Esophagus squamous epithelium (tissue), 4 donors: ENCODE data around the gene ABT1.

ENCODE experiments used
- POLR2A ChIP-seq, 4 donors: fragments of 450-650 bp; IDR thresholded peaks; one replicate each; pipeline ENCODE4 v1.6.1; 2017; ENCODE audit warnings: antibody characterized with exemption in 4 of 4, mild to moderate bottlenecking in 4 of 4, moderate library complexity in 3 of 4
- TF ChIP-seq, protein P1 (sequence below), 6 experiments: fragments of 450-650 bp in 4 of 6; fragments of 200-600 bp in 2 of 6; sonication (generic) in 2 of 6; IDR thresholded peaks; one replicate each; pipeline ENCODE4 v1.5.1; 2016 to 2019; ENCODE audit warnings: antibody characterized with exemption in 6 of 6, mild to moderate bottlenecking in 4 of 6, moderate library complexity in 4 of 6

GRCh38 chr6:26600759-26601158, 4.0 kb downstream of the ABT1 start:
- no peak for TF ChIP-seq POLR2A (IDR thresholded peaks at IDR 0.05)
- TF ChIP-seq, protein P1, sequence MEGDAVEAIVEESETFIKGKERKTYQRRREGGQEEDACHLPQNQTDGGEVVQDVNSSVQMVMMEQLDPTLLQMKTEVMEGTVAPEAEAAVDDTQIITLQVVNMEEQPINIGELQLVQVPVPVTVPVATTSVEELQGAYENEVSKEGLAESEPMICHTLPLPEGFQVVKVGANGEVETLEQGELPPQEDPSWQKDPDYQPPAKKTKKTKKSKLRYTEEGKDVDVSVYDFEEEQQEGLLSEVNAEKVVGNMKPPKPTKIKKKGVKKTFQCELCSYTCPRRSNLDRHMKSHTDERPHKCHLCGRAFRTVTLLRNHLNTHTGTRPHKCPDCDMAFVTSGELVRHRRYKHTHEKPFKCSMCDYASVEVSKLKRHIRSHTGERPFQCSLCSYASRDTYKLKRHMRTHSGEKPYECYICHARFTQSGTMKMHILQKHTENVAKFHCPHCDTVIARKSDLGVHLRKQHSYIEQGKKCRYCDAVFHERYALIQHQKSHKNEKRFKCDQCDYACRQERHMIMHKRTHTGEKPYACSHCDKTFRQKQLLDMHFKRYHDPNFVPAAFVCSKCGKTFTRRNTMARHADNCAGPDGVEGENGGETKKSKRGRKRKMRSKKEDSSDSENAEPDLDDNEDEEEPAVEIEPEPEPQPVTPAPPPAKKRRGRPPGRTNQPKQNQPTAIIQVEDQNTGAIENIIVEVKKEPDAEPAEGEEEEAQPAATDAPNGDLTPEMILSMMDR (IDR thresholded peaks at IDR 0.05) = no peak
